ENCODE measurements around the gene BICRA. TPM values are rescaled to one million over a fixed set of nuclear protein-coding genes. Genes with fewer than 3 reads are reported as not detected.

The BICRA gene
- total and polyA plus RNA-seq, 9 of the 15 experiments (the other 6 are each of a cell fraction or from before 2014, with no cell fraction given) = 0.01 to 8.8 (median 1.2) TPM

DNA sequence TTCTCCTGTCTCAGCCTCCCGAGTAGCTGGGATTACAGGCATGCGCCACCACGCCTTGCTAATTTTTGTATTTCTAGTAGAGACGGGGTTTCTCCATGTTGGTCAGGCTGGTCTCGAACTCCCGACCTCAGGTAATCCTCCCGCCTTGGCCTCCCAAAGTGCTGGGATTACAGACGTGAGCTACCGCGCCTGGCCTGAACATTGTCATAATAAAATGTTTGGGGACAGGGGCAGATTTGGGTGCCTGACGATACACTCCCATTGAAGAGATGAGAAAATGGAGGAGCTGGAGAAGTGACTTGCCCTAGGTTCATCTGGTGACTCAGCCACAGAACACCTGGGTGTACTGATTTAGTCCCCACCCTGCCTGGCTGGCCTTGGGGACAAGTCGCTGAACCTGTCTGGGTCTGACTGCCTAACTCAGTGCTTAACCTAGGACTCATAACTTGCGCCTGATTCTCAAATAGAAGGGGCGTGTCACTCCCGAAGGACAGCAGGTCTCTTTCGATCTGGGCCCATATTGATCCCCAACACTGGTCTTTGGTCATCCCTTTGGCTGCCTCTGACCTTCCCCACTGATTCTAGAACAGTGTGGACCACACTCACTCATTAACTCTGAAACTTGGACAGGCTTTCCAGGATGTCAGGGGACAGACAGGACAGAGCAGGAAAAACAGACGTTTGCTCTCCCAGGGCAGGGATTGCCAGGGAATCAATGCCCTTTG, 7.6 kb upstream of the BICRA start (continued):
- TF ChIP-seq, protein P1, sequence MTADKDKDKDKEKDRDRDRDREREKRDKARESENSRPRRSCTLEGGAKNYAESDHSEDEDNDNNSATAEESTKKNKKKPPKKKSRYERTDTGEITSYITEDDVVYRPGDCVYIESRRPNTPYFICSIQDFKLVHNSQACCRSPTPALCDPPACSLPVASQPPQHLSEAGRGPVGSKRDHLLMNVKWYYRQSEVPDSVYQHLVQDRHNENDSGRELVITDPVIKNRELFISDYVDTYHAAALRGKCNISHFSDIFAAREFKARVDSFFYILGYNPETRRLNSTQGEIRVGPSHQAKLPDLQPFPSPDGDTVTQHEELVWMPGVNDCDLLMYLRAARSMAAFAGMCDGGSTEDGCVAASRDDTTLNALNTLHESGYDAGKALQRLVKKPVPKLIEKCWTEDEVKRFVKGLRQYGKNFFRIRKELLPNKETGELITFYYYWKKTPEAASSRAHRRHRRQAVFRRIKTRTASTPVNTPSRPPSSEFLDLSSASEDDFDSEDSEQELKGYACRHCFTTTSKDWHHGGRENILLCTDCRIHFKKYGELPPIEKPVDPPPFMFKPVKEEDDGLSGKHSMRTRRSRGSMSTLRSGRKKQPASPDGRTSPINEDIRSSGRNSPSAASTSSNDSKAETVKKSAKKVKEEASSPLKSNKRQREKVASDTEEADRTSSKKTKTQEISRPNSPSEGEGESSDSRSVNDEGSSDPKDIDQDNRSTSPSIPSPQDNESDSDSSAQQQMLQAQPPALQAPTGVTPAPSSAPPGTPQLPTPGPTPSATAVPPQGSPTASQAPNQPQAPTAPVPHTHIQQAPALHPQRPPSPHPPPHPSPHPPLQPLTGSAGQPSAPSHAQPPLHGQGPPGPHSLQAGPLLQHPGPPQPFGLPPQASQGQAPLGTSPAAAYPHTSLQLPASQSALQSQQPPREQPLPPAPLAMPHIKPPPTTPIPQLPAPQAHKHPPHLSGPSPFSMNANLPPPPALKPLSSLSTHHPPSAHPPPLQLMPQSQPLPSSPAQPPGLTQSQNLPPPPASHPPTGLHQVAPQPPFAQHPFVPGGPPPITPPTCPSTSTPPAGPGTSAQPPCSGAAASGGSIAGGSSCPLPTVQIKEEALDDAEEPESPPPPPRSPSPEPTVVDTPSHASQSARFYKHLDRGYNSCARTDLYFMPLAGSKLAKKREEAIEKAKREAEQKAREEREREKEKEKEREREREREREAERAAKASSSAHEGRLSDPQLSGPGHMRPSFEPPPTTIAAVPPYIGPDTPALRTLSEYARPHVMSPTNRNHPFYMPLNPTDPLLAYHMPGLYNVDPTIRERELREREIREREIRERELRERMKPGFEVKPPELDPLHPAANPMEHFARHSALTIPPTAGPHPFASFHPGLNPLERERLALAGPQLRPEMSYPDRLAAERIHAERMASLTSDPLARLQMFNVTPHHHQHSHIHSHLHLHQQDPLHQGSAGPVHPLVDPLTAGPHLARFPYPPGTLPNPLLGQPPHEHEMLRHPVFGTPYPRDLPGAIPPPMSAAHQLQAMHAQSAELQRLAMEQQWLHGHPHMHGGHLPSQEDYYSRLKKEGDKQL (CRISPR knock-in tag; IDR thresholded peaks at IDR 0.05; ENCODE audit: borderline replicate concordance) = no peak
- TF ChIP-seq, protein P2, sequence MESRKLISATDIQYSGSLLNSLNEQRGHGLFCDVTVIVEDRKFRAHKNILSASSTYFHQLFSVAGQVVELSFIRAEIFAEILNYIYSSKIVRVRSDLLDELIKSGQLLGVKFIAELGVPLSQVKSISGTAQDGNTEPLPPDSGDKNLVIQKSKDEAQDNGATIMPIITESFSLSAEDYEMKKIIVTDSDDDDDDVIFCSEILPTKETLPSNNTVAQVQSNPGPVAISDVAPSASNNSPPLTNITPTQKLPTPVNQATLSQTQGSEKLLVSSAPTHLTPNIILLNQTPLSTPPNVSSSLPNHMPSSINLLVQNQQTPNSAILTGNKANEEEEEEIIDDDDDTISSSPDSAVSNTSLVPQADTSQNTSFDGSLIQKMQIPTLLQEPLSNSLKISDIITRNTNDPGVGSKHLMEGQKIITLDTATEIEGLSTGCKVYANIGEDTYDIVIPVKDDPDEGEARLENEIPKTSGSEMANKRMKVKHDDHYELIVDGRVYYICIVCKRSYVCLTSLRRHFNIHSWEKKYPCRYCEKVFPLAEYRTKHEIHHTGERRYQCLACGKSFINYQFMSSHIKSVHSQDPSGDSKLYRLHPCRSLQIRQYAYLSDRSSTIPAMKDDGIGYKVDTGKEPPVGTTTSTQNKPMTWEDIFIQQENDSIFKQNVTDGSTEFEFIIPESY (CRISPR knock-in tag; IDR thresholded peaks at IDR 0.05) = 0 out of 2 replicates have a peak, but pooled peaks have one; percentile 5
- no peak for TF ChIP-seq ZNF224 (CRISPR knock-in tag; IDR thresholded peaks at IDR 0.05)

Measured in K562 (cell line).